GM23338 (cell line): Measurements from ENCODE around the gene IFNG-AS1. TPM values are rescaled to one million over a fixed set of nuclear protein-coding genes. Genes with fewer than 3 reads are reported as not detected.

ENCODE experiments used
- ATAC-seq: fragments of 200-7000 bp; cut with Tn5 transposase; 3 replicates; pipeline ENCODE4 v1.9.1; 2020
- DNase-seq: peaks from one replicate; pipeline ENCODE4 v3.0.0-alpha.2; 2015; ENCODE audit warnings: low spot score
- H2AFZ ChIP-seq: fragments of 200-600 bp; sonication (generic); 2 replicates; pipeline ENCODE4 v1.8.0; 2016; ENCODE audit warnings: antibody characterized with exemption, mild to moderate bottlenecking, moderate library complexity
- H3F3A ChIP-seq: fragments of 200-600 bp; sonication (generic); replicated peaks from 2 replicates; pipeline ENCODE4 v1.8.0; 2017; ENCODE audit warnings: antibody characterized with exemption, mixed run types, low read depth
- H3K27ac ChIP-seq: fragments of 200-600 bp; sonication (generic); 2 replicates; pipeline ENCODE4 v1.6.1; 2016; ENCODE audit warnings: low read depth
- H3K27me3 ChIP-seq: fragments of 200-600 bp; sonication (generic); 2 replicates; pipeline ENCODE4 v1.8.0; 2016; ENCODE audit warnings: mild to moderate bottlenecking, mixed run types, moderate library complexity; ENCODE audit not compliant: insufficient read depth
- H3K36me3 ChIP-seq: fragments of 200-600 bp; sonication (generic); 2 replicates; pipeline ENCODE4 v1.8.0; 2016; ENCODE audit warnings: mild to moderate bottlenecking; ENCODE audit not compliant: insufficient read depth
- H3K4me1 ChIP-seq: fragments of 200-600 bp; sonication (generic); 2 replicates; pipeline ENCODE4 v1.8.0; 2016; ENCODE audit warnings: mild to moderate bottlenecking, moderate library complexity; ENCODE audit not compliant: insufficient read depth
- H3K4me2 ChIP-seq: fragments of 200-600 bp; sonication (generic); 2 replicates; pipeline ENCODE4 v1.7.1; 2017; ENCODE audit warnings: mixed run types
- H3K4me3 ChIP-seq: fragments of 200-600 bp; sonication (generic); 2 replicates; pipeline ENCODE4 v1.6.1; 2016; ENCODE audit warnings: mixed run types
- H3K79me2 ChIP-seq: fragments of 200-600 bp; sonication (generic); replicated peaks from 2 replicates; pipeline ENCODE4 v1.8.0; 2017; ENCODE audit warnings: mild to moderate bottlenecking; ENCODE audit not compliant: insufficient read depth
- H3K9me2 ChIP-seq: fragments of 200-600 bp; sonication (generic); 2 replicates; pipeline ENCODE4 v1.8.0; 2017; ENCODE audit not compliant: insufficient read depth
- H4K20me1 ChIP-seq: fragments of 200-600 bp; sonication (generic); replicated peaks from 2 replicates; pipeline ENCODE4 v1.8.0; 2017; ENCODE audit warnings: mild to moderate bottlenecking; ENCODE audit not compliant: insufficient read depth
- H3K27ac Mint-ChIP-seq: 2 replicates; pipeline ENCODE4 v1.8.0; 2020; ENCODE audit warnings: inconsistent platforms, mild to moderate bottlenecking, moderate library complexity, mixed read lengths
- H3K27me3 Mint-ChIP-seq: 3 replicates; pipeline ENCODE4 v1.8.0; 2022; ENCODE audit warnings: low read depth, mild to moderate bottlenecking, moderate library complexity, mixed read lengths, inconsistent platforms; ENCODE audit not compliant: insufficient read depth, poor library complexity
- H3K36me3 Mint-ChIP-seq: 3 replicates; pipeline ENCODE4 v1.8.0; 2021; ENCODE audit warnings: low read depth, mild to moderate bottlenecking, inconsistent platforms, moderate library complexity, mixed read lengths
- H3K4me1 Mint-ChIP-seq: 3 replicates; pipeline ENCODE4 v1.8.0; 2020; ENCODE audit warnings: mild to moderate bottlenecking, inconsistent platforms, mixed read lengths
- H3K4me3 Mint-ChIP-seq: 3 replicates; pipeline ENCODE4 v1.8.0; 2021; ENCODE audit warnings: moderate library complexity, mild to moderate bottlenecking, inconsistent platforms, mixed read lengths
- H3K9me3 Mint-ChIP-seq: 3 replicates; pipeline ENCODE4 v1.8.0; 2020; ENCODE audit warnings: moderate library complexity, mild to moderate bottlenecking, inconsistent platforms, mixed read lengths
- CREB1 ChIP-seq: fragments of 250-450 bp; sonication (Bioruptor Pico); IDR thresholded peaks from 2 replicates; pipeline ENCODE4 v1.5.0; 2020; ENCODE audit warnings: low read depth, mild to moderate bottlenecking, moderate library complexity
- CTCF ChIP-seq, 2 experiments: fragments of 200-600 bp in 1 of 2; sonication (generic) in 1 of 2; conservative IDR thresholded peaks; 2 replicates each; pipeline versions ENCODE4 v1.5.1 to v1.6.1; 2016 to 2017; ENCODE audit warnings: antibody characterized with exemption in 2 of 2, low read depth in 2 of 2, mild to moderate bottlenecking in 2 of 2, moderate library complexity in 1 of 2
- ETS1 ChIP-seq: IDR thresholded peaks from 2 replicates; pipeline ENCODE4 v1.6.1; 2016; ENCODE audit warnings: antibody characterized with exemption
- EZH2 ChIP-seq: fragments of 200-600 bp; sonication (generic); IDR thresholded peaks from one replicate; pipeline ENCODE4 v1.8.0; 2017; ENCODE audit warnings: antibody characterized with exemption, mild to moderate bottlenecking, low read depth; ENCODE audit not compliant: unreplicated experiment
- EZH2phosphoT487 ChIP-seq: fragments of 200-600 bp; sonication (generic); IDR thresholded peaks from one replicate; pipeline ENCODE4 v1.8.1; 2018; ENCODE audit warnings: antibody characterized with exemption; ENCODE audit not compliant: unreplicated experiment
- JUNB ChIP-seq: IDR thresholded peaks from one replicate; pipeline ENCODE4 v1.6.1; 2016; ENCODE audit warnings: antibody characterized with exemption; ENCODE audit not compliant: unreplicated experiment
- NANOG ChIP-seq: IDR thresholded peaks from 2 replicates; pipeline ENCODE4 v1.6.1; 2016; ENCODE audit warnings: antibody characterized with exemption, borderline replicate concordance
- REST ChIP-seq: IDR thresholded peaks from one replicate; pipeline ENCODE4 v1.6.1; 2018; ENCODE audit warnings: antibody characterized with exemption; ENCODE audit not compliant: unreplicated experiment
- STAT1 ChIP-seq: IDR thresholded peaks from one replicate; pipeline ENCODE4 v1.6.1; 2016; ENCODE audit warnings: antibody characterized with exemption; ENCODE audit not compliant: unreplicated experiment
- ZNF114 ChIP-seq: fragments of 250-450 bp; sonication (Bioruptor Pico); IDR thresholded peaks from 2 replicates; pipeline ENCODE4 v1.5.0; 2020; ENCODE audit warnings: mild to moderate bottlenecking, moderate library complexity
- ZNF331 ChIP-seq: fragments of 250-450 bp; sonication (Bioruptor Pico); IDR thresholded peaks from 2 replicates; pipeline ENCODE4 v1.5.0; 2020; ENCODE audit warnings: low read depth, mild to moderate bottlenecking, moderate library complexity
- ZNF462 ChIP-seq: fragments of 250-450 bp; sonication (Bioruptor Pico); IDR thresholded peaks from 2 replicates; pipeline ENCODE4 v1.5.0; 2020; ENCODE audit warnings: mild to moderate bottlenecking, moderate library complexity
- polyA plus RNA-seq: library from polyadenylated mRNA; unstranded; fragments of >200 nt; fragmentation: Nextera tagmentation; extraction: Ambion mirVana; gene quantifications from 2 replicates; pipeline ENCODE4 v1.2.1, GENCODE V29; 2016
- total RNA-seq: library from RNA; depleted of rRNA; stranded (reverse); fragments of >200 nt; shearing (Covaris generic); gene quantifications from 2 replicates; pipeline ENCODE4 v1.2.3, GENCODE V29; 2014

The IFNG-AS1 gene
- total and polyA plus RNA-seq, 2 experiments from 2014 or later, result not detected

- no peaks in the 10 kb centered on the region for H3K9me3 Mint-ChIP-seq
- no peaks in the 10 kb centered on the region for H3K79me2 ChIP-seq
- H3K4me3 ChIP-seq, result no peak overlapping the region
- peaks cover 7% of the 10 kb centered on the region; the same call in 1 of the 2 replicates for H3K9me2 ChIP-seq
- H3K36me3 ChIP-seq, result no peaks in the 10 kb centered on the region
- no peak overlapping the region for H3K27ac ChIP-seq
- no peaks in the 10 kb centered on the region for H3K4me1 ChIP-seq
- no peak overlapping the region for H3K27ac Mint-ChIP-seq
- TF ChIP-seq STAT1 (no peak), CREB1 (CRISPR knock-in tag) (no peak), REST (no peak), ZNF462 (CRISPR knock-in tag) (no peak), EZH2 (no peak), ETS1 (no peak), ZNF114 (no peak), EZH2phosphoT487 (no peak), JUNB (no peak), ZNF331 (CRISPR knock-in tag) (no peak), CTCF (conservative IDR thresholded peaks at IDR 0.05; ENCODE audit: low read depth in 2 of 2) (no peak), NANOG (no peak)
- H3K4me3 Mint-ChIP-seq, result no peak overlapping the region
- H3K4me1 Mint-ChIP-seq, result no peaks in the 10 kb centered on the region; the same call in 2 of the 3 replicates
- H3K27me3 ChIP-seq, result no peaks in the 10 kb centered on the region
- H2AFZ ChIP-seq, result no peak overlapping the region
- DNase-seq (no peak), ATAC-seq (no peak)
- no peaks in the 10 kb centered on the region for H3K36me3 Mint-ChIP-seq
- H3K4me2 ChIP-seq, result no peak overlapping the region
- H3K27me3 Mint-ChIP-seq, result no peaks in the 10 kb centered on the region
- no peaks in the 10 kb centered on the region for H3F3A ChIP-seq
- no peaks in the 10 kb centered on the region for H4K20me1 ChIP-seq
These were observed 8.9 kb upstream of the IFNG-AS1 start for GRCh38 chr12:67980391-67980790.
